GM19372 (cell line): ENCODE measurements around the gene PSMA2.
"Not testable (repeated sequence)": the region's sequence is repeated elsewhere in the genome, so short reads cannot be mapped to it uniquely, and the experiment has no call there.

Experiments
- ATAC-seq: cut with Tn5 transposase; IDR thresholded peaks from one replicate; pipeline ENCODE4 v1.9.1; 2021; ENCODE audit warnings: mild to moderate bottlenecking, low read depth, moderate library complexity; ENCODE audit not compliant: unreplicated experiment

PSMA2 gene

GRCh38 chr7:42910306-42910705 lies 21.7 kb downstream of the PSMA2 start:
- ATAC-seq: no peak

- ATAC-seq: no peak
Observed at GRCh38 chr7:42907316-42907715, 24.7 kb downstream of the PSMA2 start.

- ATAC-seq: no peak
Observed at GRCh38 chr7:42906181-42906580, 25.8 kb downstream of the PSMA2 start.

GRCh38 chr7:42902331-42902730 lies 29.6 kb downstream of the PSMA2 start:
- no peak for ATAC-seq

GRCh38 chr7:42900842-42901241 lies 31.1 kb downstream of the PSMA2 start:
- ATAC-seq: no peak

GRCh38 chr7:42893346-42894240 lies 38.4 kb downstream of the PSMA2 start:
- no peak for ATAC-seq

GRCh38 chr7:42886893-42887505 lies 45.0 kb downstream of the PSMA2 start:
- ATAC-seq: no peak

GRCh38 chr7:42886129-42886528 lies 45.8 kb downstream of the PSMA2 start:
- no peak for ATAC-seq

GRCh38 chr7:42885183-42885582 lies 46.8 kb downstream of the PSMA2 start:
- ATAC-seq: not testable (repeated sequence)

GRCh38 chr7:42883950-42884349 lies 48.0 kb downstream of the PSMA2 start:
- ATAC-seq: no peak

GRCh38 chr7:42880392-42880791 lies 51.6 kb downstream of the PSMA2 start:
- no peak for ATAC-seq

GRCh38 chr7:42878303-42878702 lies 53.7 kb downstream of the PSMA2 start:
- no peak for ATAC-seq

GRCh38 chr7:42877862-42878261 lies 54.1 kb downstream of the PSMA2 start:
- no peak for ATAC-seq

- peak; percentile 99 for ATAC-seq
Observed at GRCh38 chr7:42876182-42877068, 55.5 kb downstream of the PSMA2 start.

GRCh38 chr7:42869131-42870020 lies 62.6 kb downstream of the PSMA2 start:
- ATAC-seq: peak; percentile 98

GRCh38 chr7:42868480-42868879 lies 63.5 kb downstream of the PSMA2 start:
- ATAC-seq: no peak
